Hematopoietic multipotent progenitor cell treated with erythropoietin and hydrocortisone succinate and interleukin-3 and kit ligand, for 15 days (in vitro differentiated cells): ENCODE results near the gene KLHL15.

ENCODE experiments used
- DNase-seq: peaks from one replicate; pipeline ENCODE4 v3.0.0-alpha.2; 2015; ENCODE audit warnings: low spot score

KLHL15 gene

GRCh38 chrX:23945206-23945605 lies 81.8 kb downstream of the KLHL15 start:
- no peak for DNase-seq

DNA sequence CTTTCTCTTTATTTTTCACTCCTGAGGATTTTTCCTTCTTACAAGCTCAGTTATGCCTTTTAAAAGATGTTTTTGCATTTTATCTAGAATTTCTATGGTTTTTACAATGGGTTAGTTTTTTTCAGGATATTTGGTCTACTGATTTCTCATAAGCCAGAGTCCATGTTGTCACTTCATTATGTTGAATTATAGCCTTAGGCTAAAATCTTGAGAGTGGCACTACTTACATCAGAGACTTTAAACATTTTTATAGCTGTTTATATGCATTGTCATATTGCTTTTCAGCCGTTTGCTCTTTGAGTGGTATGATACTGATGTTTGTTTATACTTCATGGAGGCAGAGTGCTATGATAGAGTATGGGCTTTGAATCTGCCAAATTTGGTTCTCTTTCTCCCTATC lies 82.8 kb downstream of the KLHL15 start:
- no peak for DNase-seq

GRCh38 chrX:23939203-23939602 lies 87.8 kb downstream of the KLHL15 start:
- peak; percentile 52 for DNase-seq

DNA sequence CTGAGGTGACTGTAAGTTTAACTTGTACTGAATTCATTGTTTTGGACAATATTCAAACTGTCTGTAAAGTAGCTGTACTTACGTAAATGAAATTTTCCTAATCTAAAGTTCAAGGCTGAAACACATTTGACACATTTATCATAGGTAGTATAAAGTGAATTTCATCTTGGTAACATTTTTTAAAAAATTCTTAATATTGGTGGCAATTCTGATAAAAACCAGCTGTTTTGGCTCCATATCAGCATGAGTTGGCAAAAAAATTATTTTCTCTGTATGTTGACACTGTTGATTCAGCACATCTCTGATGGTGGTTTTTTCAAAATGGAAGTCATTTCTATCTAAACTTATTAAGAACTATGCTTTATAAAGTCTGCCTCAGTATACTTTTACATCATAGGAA lies 88.3 kb downstream of the KLHL15 start:
- DNase-seq, result peak; percentile 84

DNA sequence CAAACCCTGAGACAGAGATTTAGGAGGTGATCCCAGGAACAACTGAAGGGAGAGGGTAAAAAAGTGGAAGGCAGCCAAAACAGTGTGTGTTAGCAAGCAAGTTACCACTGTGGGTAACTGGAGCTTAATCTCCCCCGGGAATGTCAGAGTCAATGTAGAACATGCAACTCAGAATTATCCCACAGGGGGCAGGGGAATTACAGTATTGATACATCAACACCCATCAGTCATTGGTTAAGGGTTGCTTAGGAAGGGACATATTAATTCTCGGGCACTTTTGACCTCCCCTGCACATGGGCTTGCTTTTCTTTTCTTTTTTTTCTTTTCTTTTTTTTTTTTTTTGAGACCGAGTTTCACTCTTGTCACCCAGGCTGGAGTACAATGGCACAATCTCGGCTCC lies 89.9 kb downstream of the KLHL15 start:
- no peak for DNase-seq

GRCh38 chrX:23936180-23936579 lies 90.8 kb downstream of the KLHL15 start:
- DNase-seq, result no peak

DNA sequence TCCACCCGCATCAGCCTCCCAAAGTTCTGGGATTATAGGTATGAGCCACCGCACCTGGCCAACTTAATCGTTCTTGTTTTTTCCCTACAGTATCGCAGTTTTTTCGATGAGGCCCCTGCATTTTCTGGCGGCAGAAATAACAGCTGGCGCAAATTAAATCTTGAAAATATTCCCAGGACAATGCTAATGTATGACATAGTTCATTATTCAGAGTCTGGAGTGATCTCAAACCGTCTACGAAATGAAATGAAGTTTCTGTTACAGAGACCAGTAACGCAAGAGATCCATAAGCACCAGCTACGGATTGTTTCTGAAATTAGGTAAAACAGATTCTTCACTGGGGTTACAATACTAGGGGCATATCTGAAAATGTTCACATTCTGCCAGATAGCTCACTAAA lies 91.9 kb downstream of the KLHL15 start:
- no peak for DNase-seq
